Smooth muscle cell of the brain vasculature (primary cell): ENCODE data around the gene FAIM.
"Not testable (repeated sequence)": the region's sequence is repeated elsewhere in the genome, so short reads cannot be mapped to it uniquely, and the experiment has no call there.

Experiments
- DNase-seq: peaks from one replicate; pipeline ENCODE4 v3.0.0-alpha.2; 2012; ENCODE audit warnings: low read depth, low spot score

FAIM gene

GRCh38 chr3:138601661-138602060, 6.9 kb upstream of the FAIM start:
- DNase-seq, result not testable (repeated sequence)

GRCh38 chr3:138604106-138604595, 4.4 kb upstream of the FAIM start:
- DNase-seq, result not testable (repeated sequence)

GRCh38 chr3:138609898-138610266, 1.3 kb downstream of the FAIM start:
- DNase-seq, result no peak

- DNase-seq, result no peak
These were observed 6.9 kb downstream of the FAIM start for GRCh38 chr3:138615462-138615861.

GRCh38 chr3:138620431-138620830, 11.9 kb downstream of the FAIM start:
- no peak for DNase-seq

GRCh38 chr3:138624518-138624917, 15.9 kb downstream of the FAIM start:
- DNase-seq, result no peak

- no peak for DNase-seq
These were observed 17.3 kb downstream of the FAIM start for GRCh38 chr3:138625707-138626365.

GRCh38 chr3:138629526-138629925, 21.0 kb downstream of the FAIM start:
- DNase-seq, result no peak

- no peak for DNase-seq
These were observed 30.1 kb downstream of the FAIM start for GRCh38 chr3:138638641-138639040.

- no peak for DNase-seq
These were observed 32.0 kb downstream of the FAIM start for GRCh38 chr3:138640537-138640936.

- no peak for DNase-seq
These were observed 33.8 kb downstream of the FAIM start for GRCh38 chr3:138642226-138642926.

- DNase-seq, result no peak
These were observed 34.3 kb downstream of the FAIM start for GRCh38 chr3:138642927-138643253.

- DNase-seq, result no peak
These were observed 37.4 kb downstream of the FAIM start for GRCh38 chr3:138646008-138646407.

GRCh38 chr3:138646513-138646912, 37.9 kb downstream of the FAIM start:
- no peak for DNase-seq

GRCh38 chr3:138649134-138649533, 40.6 kb downstream of the FAIM start:
- DNase-seq, result no peak

- DNase-seq, result no peak
These were observed 45.0 kb downstream of the FAIM start for GRCh38 chr3:138653567-138653966.

- DNase-seq, result no peak
These were observed 48.9 kb downstream of the FAIM start for GRCh38 chr3:138657508-138657907.

GRCh38 chr3:138668107-138668506, 59.5 kb downstream of the FAIM start:
- DNase-seq, result no peak

GRCh38 chr3:138670407-138670806, 61.8 kb downstream of the FAIM start:
- DNase-seq, result no peak

GRCh38 chr3:138673641-138674530, 65.3 kb downstream of the FAIM start:
- peak; percentile 61 for DNase-seq

GRCh38 chr3:138675393-138675792, 66.8 kb downstream of the FAIM start:
- no peak for DNase-seq

- DNase-seq, result no peak
These were observed 69.5 kb downstream of the FAIM start for GRCh38 chr3:138678086-138678485.
